Lung (tissue), 12 donors: ENCODE results near the gene JMJD1C. TPM values are rescaled to one million over a fixed set of nuclear protein-coding genes. Genes with fewer than 3 reads are reported as not detected.
A peak's percentile ranks its signal among the peaks of the same experiment; 100 is the strongest.

Experiments used
- ATAC-seq: fragments of 200-7000 bp; cut with Tn5 transposase; one replicate; pipeline ENCODE4 v1.9.1; 2020; ENCODE audit warnings: moderate number of reproducible peaks; ENCODE audit not compliant: insufficient read depth, low FRiP score
- DNase-seq, 3 donors: peaks; one replicate each; pipeline ENCODE4 v3.0.0-alpha.2; 2013 to 2017
- H3K27ac ChIP-seq, 2 donors: one replicate each; pipeline ENCODE4 v1.5.1; 2013; ENCODE audit warnings: mild to moderate bottlenecking in 2 of 2, moderate library complexity in 2 of 2, control low read depth in 1 of 2, inconsistent platforms in 1 of 2, low read depth in 1 of 2, low read length in 1 of 2
- H3K27me3 ChIP-seq, 3 donors: one replicate each; pipeline ENCODE4 v1.5.1; 2013; ENCODE audit warnings: low read length in 2 of 3; ENCODE audit not compliant: control insufficient read depth in 3 of 3, insufficient read depth in 3 of 3
- H3K36me3 ChIP-seq, 4 donors: one replicate each; pipeline ENCODE4 v1.5.1; 2013; ENCODE audit warnings: low read length in 4 of 4, mild to moderate bottlenecking in 1 of 4, moderate library complexity in 1 of 4; ENCODE audit not compliant: control insufficient read depth in 4 of 4, insufficient read depth in 4 of 4
- H3K4me1 ChIP-seq, 5 donors: one replicate each; pipeline ENCODE4 v1.5.1; 2013; ENCODE audit warnings: low read length in 5 of 5, mild to moderate bottlenecking in 2 of 5, moderate library complexity in 1 of 5; ENCODE audit not compliant: control insufficient read depth in 5 of 5, insufficient read depth in 5 of 5
- H3K4me3 ChIP-seq: one replicate; pipeline ENCODE4 v1.5.1; 2013; ENCODE audit warnings: mild to moderate bottlenecking, control low read depth, moderate library complexity
- H3K9ac ChIP-seq, 2 donors: one replicate each; pipeline ENCODE4 v1.5.1; 2013; ENCODE audit warnings: low read length in 2 of 2, control low read depth in 1 of 2; ENCODE audit not compliant: insufficient read depth in 1 of 2
- H3K9me3 ChIP-seq, 4 donors: one replicate each; pipeline ENCODE4 v1.5.1; 2013; ENCODE audit warnings: low read length in 3 of 4, mild to moderate bottlenecking in 1 of 4, moderate library complexity in 1 of 4; ENCODE audit not compliant: control insufficient read depth in 4 of 4, insufficient read depth in 3 of 4
- CTCF ChIP-seq: IDR thresholded peaks from 2 replicates; pipeline ENCODE4 v1.5.1; 2012; ENCODE audit warnings: mild to moderate bottlenecking; ENCODE audit errors: control extremely low read depth, extremely low read depth
- WGBS, 2 donors: extraction: QIAGEN DNeasy Blood & Tissue Kit; methylation state at CpG; one replicate each; pipeline ENCODE4 v1.1.7; 2013; 5-methylcytosine and 5-hydroxymethylcytosine counted together
- polyA plus RNA-seq, 2 donors: library from polyadenylated mRNA; stranded (reverse); fragments of 200-250 nt; gene quantifications; one replicate each; pipeline ENCODE4 v1.2.1, GENCODE V29; 2013
- total RNA-seq, 2 donors: library from RNA; depleted of rRNA in 1 of 2; stranded (reverse); fragments of >200 nt in 1 of 2; gene quantifications; one replicate each; pipeline ENCODE4 v1.2.1, GENCODE V29; 2014 to 2021
- donor health status: control.
- donor health status: control.
- donor health status: Bipolar disorder and iron deficiency.
- donor health status: healthy.
- donor health status: DM: yes; HTN: yes; CAD: no.

Gene JMJD1C
- total and polyA plus RNA-seq, 4 donors, result 30.5 to 233 (median 71.2) TPM

- no peak overlapping the region for H3K4me3 ChIP-seq
- no peaks in the 10 kb centered on the region for H3K27me3 ChIP-seq
- H3K9ac ChIP-seq, result no peak overlapping the region
- no peak for TF ChIP-seq CTCF
- peaks cover 0 to 4% (median 0%) of the 10 kb centered on the region in 4 donors for H3K9me3 ChIP-seq
- peaks cover 0 to 7% (median 0%) of the 10 kb centered on the region in 5 donors for H3K4me1 ChIP-seq
- H3K27ac ChIP-seq, result no peak overlapping the region
- peaks cover 0 to 2% (median 0%) of the 10 kb centered on the region in 4 donors for H3K36me3 ChIP-seq
- 32 to 40% methylated on average over 2 of the region's 2 CpGs for WGBS, 2 donors
- ATAC-seq, result no peak
- DNase-seq, result no peak
Measured at GRCh38 chr10:63388421-63389031, 77.3 kb downstream of the JMJD1C start.

GRCh38 chr10:63385254-63385653 lies 80.5 kb downstream of the JMJD1C start:
- H3K27me3 ChIP-seq, result no peaks in the 10 kb centered on the region
- DNase-seq (no peak), ATAC-seq (no peak)
- no peak overlapping the region for H3K4me3 ChIP-seq
- H3K9ac ChIP-seq, result no peak overlapping the region
- no peak for TF ChIP-seq CTCF
- H3K27ac ChIP-seq, result no peak overlapping the region
- WGBS, 2 donors, result 93 to 95% methylated on average over 5 of the region's 5 CpGs
- H3K36me3 ChIP-seq, result no peaks in the 10 kb centered on the region
- no peaks in the 10 kb centered on the region for H3K9me3 ChIP-seq
- peaks cover 0 to 8% (median 0%) of the 10 kb centered on the region in 5 donors for H3K4me1 ChIP-seq

- Histone ChIP-seq H3K4me3 (no peak overlapping the region), H3K36me3 (peaks cover 0 to 3% (median 0%) of the 10 kb centered on the region in 4 donors), H3K27ac (no peak overlapping the region), H3K27me3 (no peaks in the 10 kb centered on the region), H3K9ac (no peak overlapping the region), H3K4me1 (peaks cover 0 to 8% (median 0%) of the 10 kb centered on the region in 5 donors), H3K9me3 (no peaks in the 10 kb centered on the region)
- ATAC-seq (no peak), DNase-seq (peak in 2 of 3 donors; percentile 42 to 52)
- TF ChIP-seq CTCF, result no peak
- 51 to 73% methylated on average over 2 of the region's 2 CpGs for WGBS, 2 donors
Measured at GRCh38 chr10:63384675-63385074, 81.1 kb downstream of the JMJD1C start.

- Histone ChIP-seq H3K36me3 (peaks cover 0 to 3% (median 0%) of the 10 kb centered on the region in 4 donors), H3K27me3 (no peaks in the 10 kb centered on the region)
- no peak for TF ChIP-seq CTCF
Measured at GRCh38 chr10:63384001-63384400, 81.8 kb downstream of the JMJD1C start.

More at GRCh38 chr10:63384001-63384400, 81.8 kb downstream of the JMJD1C start:
- no peak overlapping the region for H3K4me3 ChIP-seq
- H3K9me3 ChIP-seq, result no peaks in the 10 kb centered on the region
- peaks cover 0 to 8% (median 0%) of the 10 kb centered on the region in 5 donors for H3K4me1 ChIP-seq
- no peak overlapping the region for H3K27ac ChIP-seq
- DNase-seq (no peak), ATAC-seq (no peak)
- 82 to 88% methylated on average over 1 of the region's 1 CpG for WGBS, 2 donors
- no peak overlapping the region for H3K9ac ChIP-seq
